ENCODE results near the gene APOBEC2. TPM values are rescaled to one million over a fixed set of nuclear protein-coding genes. Genes with fewer than 3 reads are reported as not detected.
"Not testable (repeated sequence)": the region's sequence is repeated elsewhere in the genome, so short reads cannot be mapped to it uniquely, and the experiment has no call there.

The APOBEC2 gene
- total RNA-seq, 4 donors from 2014 or later = not detected

GRCh38 chr6:41013466-41014153, 39.4 kb upstream of the APOBEC2 start:
- intact Hi-C loops (cut with DNase I; ENCODE audit: low total_unique reads) = no loop called here
- TF ChIP-seq, protein P1, sequence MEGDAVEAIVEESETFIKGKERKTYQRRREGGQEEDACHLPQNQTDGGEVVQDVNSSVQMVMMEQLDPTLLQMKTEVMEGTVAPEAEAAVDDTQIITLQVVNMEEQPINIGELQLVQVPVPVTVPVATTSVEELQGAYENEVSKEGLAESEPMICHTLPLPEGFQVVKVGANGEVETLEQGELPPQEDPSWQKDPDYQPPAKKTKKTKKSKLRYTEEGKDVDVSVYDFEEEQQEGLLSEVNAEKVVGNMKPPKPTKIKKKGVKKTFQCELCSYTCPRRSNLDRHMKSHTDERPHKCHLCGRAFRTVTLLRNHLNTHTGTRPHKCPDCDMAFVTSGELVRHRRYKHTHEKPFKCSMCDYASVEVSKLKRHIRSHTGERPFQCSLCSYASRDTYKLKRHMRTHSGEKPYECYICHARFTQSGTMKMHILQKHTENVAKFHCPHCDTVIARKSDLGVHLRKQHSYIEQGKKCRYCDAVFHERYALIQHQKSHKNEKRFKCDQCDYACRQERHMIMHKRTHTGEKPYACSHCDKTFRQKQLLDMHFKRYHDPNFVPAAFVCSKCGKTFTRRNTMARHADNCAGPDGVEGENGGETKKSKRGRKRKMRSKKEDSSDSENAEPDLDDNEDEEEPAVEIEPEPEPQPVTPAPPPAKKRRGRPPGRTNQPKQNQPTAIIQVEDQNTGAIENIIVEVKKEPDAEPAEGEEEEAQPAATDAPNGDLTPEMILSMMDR (IDR thresholded peaks at IDR 0.05) = no peak
- no peak for TF ChIP-seq POLR2A (IDR thresholded peaks at IDR 0.05)
- no peak overlapping the region for H3K4me3 ChIP-seq (ENCODE audit: low read depth, poor library complexity, severe bottlenecking)
- 83 to 90% methylated on average over 5 of the region's 5 CpGs for WGBS, 2 donors
- DNase-seq (ENCODE audit: low spot score in 2 of 2) = no peak

DNA sequence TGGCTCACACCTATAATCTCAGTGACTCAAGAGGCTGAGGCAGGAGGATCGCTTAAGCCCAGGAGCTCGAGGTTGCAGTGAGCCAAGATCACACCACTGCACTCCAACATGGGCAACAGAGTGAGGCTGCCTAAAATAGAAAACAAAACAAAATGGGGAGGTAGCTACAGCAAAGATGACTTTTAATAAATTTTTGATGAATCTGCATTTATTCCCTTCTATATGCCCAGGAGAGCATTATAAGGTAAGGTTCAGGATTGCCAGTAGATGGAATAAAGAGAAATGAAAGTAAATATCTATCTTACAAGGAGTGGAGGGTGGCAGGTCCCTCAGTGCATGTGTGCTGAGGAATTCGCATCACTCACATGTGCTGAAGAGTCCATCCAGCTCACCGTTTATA, 38.2 kb upstream of the APOBEC2 start:
- H3K4me3 ChIP-seq (ENCODE audit: low read depth, poor library complexity, severe bottlenecking) = no peak overlapping the region
- intact Hi-C loops (cut with DNase I; ENCODE audit: low total_unique reads) = no loop called here
- DNase-seq (ENCODE audit: low spot score in 2 of 2) = no peak
- WGBS, 2 donors = 85 to 91% methylated on average over 4 of the region's 4 CpGs
- TF ChIP-seq POLR2A (IDR thresholded peaks at IDR 0.05) = no peak
- TF ChIP-seq, protein P1 (IDR thresholded peaks at IDR 0.05) = no peak

DNA sequence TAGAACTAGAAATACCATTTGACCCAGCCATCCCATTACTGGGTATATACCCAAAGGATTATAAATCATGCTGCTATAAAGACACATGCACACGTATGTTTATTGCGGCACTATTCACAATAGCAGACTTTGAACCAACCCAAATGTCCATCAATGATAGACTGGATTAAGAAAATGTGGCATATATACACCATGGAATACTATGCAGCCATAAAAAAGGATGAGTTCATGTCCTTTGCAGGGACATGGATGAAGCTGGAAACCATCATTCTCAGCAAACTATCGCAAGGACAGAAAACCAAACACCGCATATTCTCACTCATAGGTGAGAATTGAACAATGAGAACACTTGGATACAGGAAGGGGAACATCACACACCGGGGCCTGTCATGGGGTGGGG, 37.1 kb upstream of the APOBEC2 start:
- WGBS, 2 donors = 90 to 95% methylated on average over 5 of the region's 5 CpGs
- DNase-seq (ENCODE audit: low spot score in 2 of 2); intact Hi-C loops (cut with DNase I; ENCODE audit: low total_unique reads); H3K4me3 ChIP-seq (ENCODE audit: low read depth, poor library complexity, severe bottlenecking): not testable (repeated sequence)

DNA sequence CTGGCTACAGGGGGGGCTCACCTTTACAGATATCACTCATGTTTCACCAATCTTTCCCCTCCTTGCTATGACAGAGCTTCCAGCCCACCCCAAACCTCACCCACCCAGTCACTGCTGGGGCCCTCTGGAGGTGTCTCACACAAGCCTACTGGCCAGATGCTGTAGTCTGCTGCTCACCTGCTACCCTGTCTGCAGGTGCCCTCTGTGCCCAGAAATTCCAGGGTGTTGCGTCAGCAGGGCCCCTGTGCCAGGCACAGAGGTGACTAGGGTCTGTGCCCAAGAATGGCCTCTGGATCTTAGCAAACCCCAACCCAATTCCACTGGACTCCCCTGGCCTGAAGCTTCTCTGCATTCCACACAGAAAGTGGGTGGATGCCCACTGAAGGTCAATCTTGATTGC, 35.3 kb upstream of the APOBEC2 start:
- no peak for DNase-seq (ENCODE audit: low spot score in 2 of 2)
- no peak for TF ChIP-seq POLR2A (IDR thresholded peaks at IDR 0.05)
- TF ChIP-seq, protein P1 (IDR thresholded peaks at IDR 0.05) = no peak
- 83 to 100% methylated on average over 1 of the region's 1 CpG for WGBS, 2 donors
- H3K4me3 ChIP-seq (ENCODE audit: low read depth, poor library complexity, severe bottlenecking) = no peak overlapping the region
- intact Hi-C loops (cut with DNase I; ENCODE audit: low total_unique reads) = no loop called here

- no peak for TF ChIP-seq POLR2A (IDR thresholded peaks at IDR 0.05)
- TF ChIP-seq, protein P1 (IDR thresholded peaks at IDR 0.05) = no peak
- no peak for DNase-seq (ENCODE audit: low spot score in 2 of 2)
- H3K4me3 ChIP-seq (ENCODE audit: low read depth, poor library complexity, severe bottlenecking) = no peak overlapping the region
- 77 to 92% methylated on average over 3 of the region's 3 CpGs for WGBS, 2 donors
- intact Hi-C loops (cut with DNase I; ENCODE audit: low total_unique reads) = no loop called here
Observed at GRCh38 chr6:41021832-41022231, 31.2 kb upstream of the APOBEC2 start.

DNA sequence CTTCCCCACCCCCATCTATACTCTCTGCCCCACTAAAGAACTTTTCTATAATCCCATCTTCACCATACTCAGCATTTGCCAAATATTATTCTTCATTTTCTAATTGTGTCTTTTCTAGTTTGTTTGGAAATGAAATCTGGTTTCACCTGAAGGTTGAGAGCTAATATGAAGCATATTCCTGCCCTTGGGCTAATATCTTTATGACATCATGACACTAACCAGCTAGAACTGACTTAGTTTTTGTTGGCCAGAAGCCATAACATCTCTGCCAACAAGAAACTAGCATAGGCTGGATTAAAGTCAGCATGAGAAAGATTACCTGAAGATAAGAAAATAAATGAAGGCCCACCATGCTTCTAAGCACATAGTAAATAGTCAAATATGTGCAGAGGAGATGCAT, 30.7 kb upstream of the APOBEC2 start:
- no peak for TF ChIP-seq POLR2A (IDR thresholded peaks at IDR 0.05)
- TF ChIP-seq, protein P1 (IDR thresholded peaks at IDR 0.05) = no peak
- no peak for DNase-seq (ENCODE audit: low spot score in 2 of 2)
- no peak overlapping the region for H3K4me3 ChIP-seq (ENCODE audit: low read depth, poor library complexity, severe bottlenecking)
- intact Hi-C loops (cut with DNase I; ENCODE audit: low total_unique reads) = no loop called here

All from lower leg skin (tissue), 4 donors.